ENCODE measurements around the gene SUGCT.

Gene SUGCT

GRCh38 chr7:40549372-40550039, 414.7 kb downstream of the SUGCT start:
- TF ChIP-seq, protein P1, sequence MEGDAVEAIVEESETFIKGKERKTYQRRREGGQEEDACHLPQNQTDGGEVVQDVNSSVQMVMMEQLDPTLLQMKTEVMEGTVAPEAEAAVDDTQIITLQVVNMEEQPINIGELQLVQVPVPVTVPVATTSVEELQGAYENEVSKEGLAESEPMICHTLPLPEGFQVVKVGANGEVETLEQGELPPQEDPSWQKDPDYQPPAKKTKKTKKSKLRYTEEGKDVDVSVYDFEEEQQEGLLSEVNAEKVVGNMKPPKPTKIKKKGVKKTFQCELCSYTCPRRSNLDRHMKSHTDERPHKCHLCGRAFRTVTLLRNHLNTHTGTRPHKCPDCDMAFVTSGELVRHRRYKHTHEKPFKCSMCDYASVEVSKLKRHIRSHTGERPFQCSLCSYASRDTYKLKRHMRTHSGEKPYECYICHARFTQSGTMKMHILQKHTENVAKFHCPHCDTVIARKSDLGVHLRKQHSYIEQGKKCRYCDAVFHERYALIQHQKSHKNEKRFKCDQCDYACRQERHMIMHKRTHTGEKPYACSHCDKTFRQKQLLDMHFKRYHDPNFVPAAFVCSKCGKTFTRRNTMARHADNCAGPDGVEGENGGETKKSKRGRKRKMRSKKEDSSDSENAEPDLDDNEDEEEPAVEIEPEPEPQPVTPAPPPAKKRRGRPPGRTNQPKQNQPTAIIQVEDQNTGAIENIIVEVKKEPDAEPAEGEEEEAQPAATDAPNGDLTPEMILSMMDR (IDR thresholded peaks at IDR 0.05; ENCODE audit: low read depth, low read length) = no peak
- DNase-seq (ENCODE audit: extremely low read depth, low read depth) = no peak

GRCh38 chr7:40551685-40552576, 417.1 kb downstream of the SUGCT start:
- DNase-seq (ENCODE audit: extremely low read depth, low read depth) = no peak
- TF ChIP-seq, protein P1 (IDR thresholded peaks at IDR 0.05; ENCODE audit: low read depth, low read length) = no peak

DNA sequence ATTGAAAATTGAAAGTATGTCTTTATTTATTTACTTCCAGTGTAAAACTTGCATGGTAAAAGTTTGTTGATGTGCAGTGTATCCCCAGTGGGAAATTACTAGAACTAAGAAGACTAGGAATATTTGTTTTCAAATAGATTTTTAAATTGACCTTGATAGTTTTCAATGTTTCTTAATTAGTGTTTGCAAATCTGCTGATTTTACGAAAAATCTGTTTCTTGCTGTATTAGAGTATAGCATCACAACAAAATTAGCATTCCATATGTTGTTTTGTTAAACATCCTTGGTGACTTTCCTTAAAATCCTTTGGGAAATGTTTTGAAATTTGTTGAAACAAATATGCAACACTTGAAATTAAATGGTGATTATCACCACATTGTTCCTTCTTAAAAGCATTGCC, 425.9 kb downstream of the SUGCT start:
- no peak for DNase-seq (ENCODE audit: extremely low read depth, low read depth)
- TF ChIP-seq, protein P1 (IDR thresholded peaks at IDR 0.05; ENCODE audit: low read depth, low read length) = no peak

GRCh38 chr7:40566879-40567278, 432.1 kb downstream of the SUGCT start:
- TF ChIP-seq, protein P1 (IDR thresholded peaks at IDR 0.05; ENCODE audit: low read depth, low read length) = no peak
- DNase-seq (ENCODE audit: extremely low read depth, low read depth) = no peak

DNA sequence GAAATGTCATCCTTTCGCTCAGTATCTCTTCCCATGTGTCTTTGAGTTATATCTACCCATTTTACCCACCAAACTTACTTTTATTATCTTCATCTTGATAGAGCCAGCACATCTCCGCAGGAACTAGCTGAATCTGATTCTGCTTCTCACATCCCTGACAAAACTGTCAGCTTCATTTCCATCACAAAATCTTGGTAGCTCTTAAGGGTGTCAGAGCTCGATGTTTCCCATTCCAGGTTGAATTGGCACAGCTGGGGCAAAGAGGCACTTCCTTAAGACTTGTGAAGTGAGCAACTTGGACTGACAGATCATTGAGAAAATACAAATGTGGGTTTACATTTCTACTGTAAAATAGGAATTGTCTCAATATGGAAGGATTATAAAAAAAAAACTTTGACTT, 434.5 kb downstream of the SUGCT start:
- TF ChIP-seq, protein P1 (IDR thresholded peaks at IDR 0.05; ENCODE audit: low read depth, low read length) = no peak

DNA sequence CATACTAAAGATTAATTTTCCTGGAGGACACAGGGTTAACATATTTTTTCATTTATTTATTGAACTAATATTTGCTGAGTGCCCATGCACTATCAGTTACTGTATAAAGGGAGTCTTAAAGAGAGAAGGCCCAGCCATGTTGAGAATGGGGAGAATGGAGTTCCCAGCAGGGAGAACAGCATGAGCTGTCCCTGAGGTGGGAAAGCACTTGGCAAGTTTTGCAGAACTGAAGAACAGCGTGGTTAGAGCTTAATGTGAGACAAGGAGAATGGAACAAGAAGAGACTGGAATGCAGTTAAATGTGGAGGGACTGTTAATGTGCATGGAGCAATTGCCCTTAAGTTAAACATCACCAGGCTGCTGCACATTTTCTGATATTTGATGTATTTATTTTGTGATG, 435.4 kb downstream of the SUGCT start:
- TF ChIP-seq, protein P1 (IDR thresholded peaks at IDR 0.05; ENCODE audit: low read depth, low read length) = no peak
- DNase-seq (ENCODE audit: extremely low read depth, low read depth) = no peak

More for the DNA sequence above, 434.5 kb downstream of the SUGCT start:
- no peak for DNase-seq (ENCODE audit: extremely low read depth, low read depth)

GRCh38 chr7:40571796-40572195, 437.0 kb downstream of the SUGCT start:
- TF ChIP-seq, protein P1 (IDR thresholded peaks at IDR 0.05; ENCODE audit: low read depth, low read length) = no peak
- peak; percentile 12 for DNase-seq (ENCODE audit: extremely low read depth, low read depth)
